ENCODE results near the gene P2RY2.

P2RY2 gene

GRCh38 chr11:73187854-73188253 is 30.2 kb upstream of the P2RY2 start:
- H3K4me3 ChIP-seq (ENCODE audit: low read depth, low read length): no peak overlapping the region
- no peak for DNase-seq (ENCODE audit: low read depth)
- TF ChIP-seq CTCF (IDR thresholded peaks at IDR 0.05; ENCODE audit: control insufficient read depth, extremely low read depth, insufficient read depth): no peak

- DNase-seq (ENCODE audit: low read depth): no peak
- H3K4me3 ChIP-seq (ENCODE audit: low read depth, low read length): no peak overlapping the region
- no peak for TF ChIP-seq CTCF (IDR thresholded peaks at IDR 0.05; ENCODE audit: control insufficient read depth, extremely low read depth, insufficient read depth)
Observed at GRCh38 chr11:73188301-73188700, 29.8 kb upstream of the P2RY2 start.

GRCh38 chr11:73189315-73189714 is 28.8 kb upstream of the P2RY2 start:
- no peak overlapping the region for H3K4me3 ChIP-seq (ENCODE audit: low read depth, low read length)
- TF ChIP-seq CTCF (IDR thresholded peaks at IDR 0.05; ENCODE audit: control insufficient read depth, extremely low read depth, insufficient read depth): no peak
- DNase-seq (ENCODE audit: low read depth): no peak

- no peak for DNase-seq (ENCODE audit: low read depth)
- no peak overlapping the region for H3K4me3 ChIP-seq (ENCODE audit: low read depth, low read length)
- TF ChIP-seq CTCF (IDR thresholded peaks at IDR 0.05; ENCODE audit: control insufficient read depth, extremely low read depth, insufficient read depth): no peak
Observed at GRCh38 chr11:73189723-73190556, 28.1 kb upstream of the P2RY2 start.

- DNase-seq (ENCODE audit: low read depth): no peak
- H3K4me3 ChIP-seq (ENCODE audit: low read depth, low read length): no peak overlapping the region
- no peak for TF ChIP-seq CTCF (IDR thresholded peaks at IDR 0.05; ENCODE audit: control insufficient read depth, extremely low read depth, insufficient read depth)
Observed at GRCh38 chr11:73190557-73190885, 27.6 kb upstream of the P2RY2 start.

GRCh38 chr11:73191151-73191550 is 26.9 kb upstream of the P2RY2 start:
- H3K4me3 ChIP-seq (ENCODE audit: low read depth, low read length): no peak overlapping the region
- no peak for TF ChIP-seq CTCF (IDR thresholded peaks at IDR 0.05; ENCODE audit: control insufficient read depth, extremely low read depth, insufficient read depth)
- no peak for DNase-seq (ENCODE audit: low read depth)

- TF ChIP-seq CTCF (IDR thresholded peaks at IDR 0.05; ENCODE audit: control insufficient read depth, extremely low read depth, insufficient read depth): no peak
- no peak for DNase-seq (ENCODE audit: low read depth)
- H3K4me3 ChIP-seq (ENCODE audit: low read depth, low read length): no peak overlapping the region
Observed at GRCh38 chr11:73192272-73192671, 25.8 kb upstream of the P2RY2 start.
